Brain microvascular endothelial cell (primary cell): ENCODE data around the gene FGGY.
A peak's percentile ranks its signal among the peaks of the same experiment; 100 is the strongest.

ENCODE experiments used
- DNase-seq: peaks from one replicate; pipeline ENCODE4 v3.0.0-alpha.2; 2020
- H3K27ac ChIP-seq: fragments of 250-450 bp; sonication (Bioruptor Pico); 2 replicates; pipeline ENCODE4 v1.5.1; 2020; ENCODE audit warnings: mild to moderate bottlenecking, moderate library complexity
- H3K27me3 ChIP-seq: fragments of 250-450 bp; sonication (Bioruptor Pico); replicated peaks from 2 replicates; pipeline ENCODE4 v1.5.1; 2020; ENCODE audit warnings: mild to moderate bottlenecking
- H3K36me3 ChIP-seq: fragments of 250-450 bp; sonication (Bioruptor Pico); replicated peaks from 2 replicates; pipeline ENCODE4 v1.5.1; 2020; ENCODE audit warnings: mild to moderate bottlenecking
- H3K4me3 ChIP-seq: 2 replicates; pipeline ENCODE4 v1.5.1; 2011; ENCODE audit warnings: low read depth, mild to moderate bottlenecking, control low read depth, low read length, moderate library complexity
- in situ Hi-C: cut with HindIII; loops from 2 replicates; pipeline ENCODE4 v1.10.0; 2017; ENCODE audit warnings: low sequenced_read_pairs, low pct_ligation_motif_present
- TF ChIP-seq, protein P1 (sequence below): IDR thresholded peaks from 2 replicates; pipeline ENCODE4 v1.5.1; 2011; ENCODE audit warnings: low read depth, mild to moderate bottlenecking, moderate library complexity, low read length, control low read depth, inconsistent platforms; ENCODE audit errors: missing control alignments

Gene FGGY

DNA sequence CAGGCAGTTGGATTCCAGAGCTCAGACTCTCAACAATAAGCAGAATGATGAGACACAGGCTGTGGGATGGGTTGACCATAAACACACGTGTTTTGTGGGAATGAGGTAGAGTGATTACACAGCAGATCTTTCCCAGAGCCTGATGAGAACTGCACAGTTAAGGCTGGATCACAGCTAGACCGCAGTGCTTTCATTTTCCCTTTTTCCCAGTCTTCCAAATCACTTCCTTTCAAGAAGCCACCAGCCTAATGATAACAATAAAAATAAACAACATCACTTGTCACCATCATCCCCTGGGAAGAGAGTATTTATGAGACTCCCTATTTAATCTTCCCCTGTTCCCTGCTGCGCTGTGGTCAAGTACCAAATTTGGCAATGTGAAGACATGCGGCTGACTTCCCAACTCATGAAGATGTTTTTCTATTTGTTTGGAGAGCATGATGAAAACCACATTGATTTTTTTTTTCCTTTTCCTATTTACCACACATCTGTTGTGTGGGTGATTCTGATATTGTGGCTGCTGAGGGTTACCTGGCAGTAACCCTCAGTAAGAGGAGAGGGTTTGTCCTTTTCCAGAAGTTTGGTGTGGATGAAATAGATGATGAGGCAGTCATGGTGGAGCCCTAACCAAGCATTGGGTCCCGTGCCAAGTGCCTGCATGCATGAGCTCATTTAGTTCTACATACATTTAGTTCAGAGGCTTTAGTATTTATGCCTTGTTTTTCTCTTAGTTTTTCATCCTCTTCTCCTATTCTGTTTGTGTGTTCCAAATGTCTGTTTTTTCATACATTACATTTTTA lies 268.9 kb downstream of the FGGY start:
- H3K4me3 ChIP-seq: no peak overlapping the region
- peak; percentile 84 for DNase-seq
- no peaks in the 10 kb centered on the region for H3K36me3 ChIP-seq
- TF ChIP-seq, protein P1, sequence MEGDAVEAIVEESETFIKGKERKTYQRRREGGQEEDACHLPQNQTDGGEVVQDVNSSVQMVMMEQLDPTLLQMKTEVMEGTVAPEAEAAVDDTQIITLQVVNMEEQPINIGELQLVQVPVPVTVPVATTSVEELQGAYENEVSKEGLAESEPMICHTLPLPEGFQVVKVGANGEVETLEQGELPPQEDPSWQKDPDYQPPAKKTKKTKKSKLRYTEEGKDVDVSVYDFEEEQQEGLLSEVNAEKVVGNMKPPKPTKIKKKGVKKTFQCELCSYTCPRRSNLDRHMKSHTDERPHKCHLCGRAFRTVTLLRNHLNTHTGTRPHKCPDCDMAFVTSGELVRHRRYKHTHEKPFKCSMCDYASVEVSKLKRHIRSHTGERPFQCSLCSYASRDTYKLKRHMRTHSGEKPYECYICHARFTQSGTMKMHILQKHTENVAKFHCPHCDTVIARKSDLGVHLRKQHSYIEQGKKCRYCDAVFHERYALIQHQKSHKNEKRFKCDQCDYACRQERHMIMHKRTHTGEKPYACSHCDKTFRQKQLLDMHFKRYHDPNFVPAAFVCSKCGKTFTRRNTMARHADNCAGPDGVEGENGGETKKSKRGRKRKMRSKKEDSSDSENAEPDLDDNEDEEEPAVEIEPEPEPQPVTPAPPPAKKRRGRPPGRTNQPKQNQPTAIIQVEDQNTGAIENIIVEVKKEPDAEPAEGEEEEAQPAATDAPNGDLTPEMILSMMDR: no peak
- in situ Hi-C loops: no loop called here
- peak overlapping the region; percentile 10 for H3K27ac ChIP-seq
- no peaks in the 10 kb centered on the region for H3K27me3 ChIP-seq

DNA sequence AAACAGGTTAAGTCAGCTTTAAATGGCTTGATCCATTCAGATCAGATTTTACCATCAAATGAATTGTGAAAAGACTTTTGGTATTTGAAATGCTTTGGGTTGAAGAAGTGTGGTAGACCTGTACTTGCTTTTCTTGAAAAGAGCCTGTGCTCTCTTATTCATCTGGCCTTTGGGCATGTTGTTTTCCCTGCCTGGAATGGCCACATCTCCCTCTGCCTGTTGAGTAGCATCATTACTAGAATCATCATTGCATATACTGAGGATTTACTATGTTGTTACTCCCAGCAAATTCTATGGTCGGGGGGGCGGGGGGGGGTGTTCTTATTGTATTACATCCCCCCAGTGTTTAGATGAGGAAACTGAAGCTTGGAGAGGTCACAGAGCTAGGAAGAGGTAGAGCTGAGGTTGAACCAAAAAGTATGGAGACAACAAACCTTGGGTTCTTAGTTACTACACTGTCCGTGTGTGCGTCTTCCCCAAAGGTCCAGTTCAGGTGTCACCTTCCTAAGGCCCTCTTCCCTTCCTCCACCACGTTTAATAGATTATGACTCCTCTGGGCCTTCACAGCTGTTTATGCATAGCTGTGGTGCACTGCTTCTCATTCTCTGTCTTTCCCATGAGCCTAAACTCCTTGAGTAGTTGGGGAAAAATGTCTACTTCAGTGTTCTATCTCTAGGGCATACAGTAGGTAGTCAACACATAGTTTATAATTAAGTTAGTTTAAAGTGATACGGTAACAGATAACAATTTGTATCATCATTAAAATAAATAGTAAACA lies 271.5 kb downstream of the FGGY start:
- peak; percentile 21 for DNase-seq
- H3K27me3 ChIP-seq: no peaks in the 10 kb centered on the region
- H3K36me3 ChIP-seq: no peaks in the 10 kb centered on the region
- H3K4me3 ChIP-seq: no peak overlapping the region
- no peak overlapping the region for H3K27ac ChIP-seq
- in situ Hi-C loops: no loop called here
- TF ChIP-seq, protein P1: peak; percentile 43

- TF ChIP-seq, protein P1: no peak
- Histone ChIP-seq H3K27me3 (no peaks in the 10 kb centered on the region), H3K36me3 (no peaks in the 10 kb centered on the region), H3K4me3 (no peak overlapping the region), H3K27ac (no peak overlapping the region)
- DNase-seq: no peak
- in situ Hi-C loops: no loop called here
These were observed 272.3 kb downstream of the FGGY start for GRCh38 chr1:59569198-59569597.

DNA sequence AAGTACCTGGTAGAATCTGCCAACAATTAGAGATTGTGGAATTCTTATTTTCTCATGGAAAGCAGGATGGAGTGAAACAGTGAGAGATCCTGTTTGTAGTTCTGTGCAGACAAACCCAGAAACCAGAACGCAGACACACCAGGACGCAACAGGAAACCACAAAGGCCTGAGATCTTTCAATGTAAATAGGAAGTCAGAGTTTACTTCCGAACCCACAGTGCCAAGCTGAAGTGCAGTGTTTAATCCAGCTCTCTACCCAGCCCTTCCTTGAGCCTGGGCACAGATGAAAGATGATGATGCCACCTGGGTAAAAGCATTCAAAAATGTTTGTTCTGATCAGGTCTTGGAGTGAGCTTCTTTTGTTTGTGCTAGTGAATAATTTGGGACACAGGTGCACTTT lies 273.6 kb downstream of the FGGY start:
- Histone ChIP-seq H3K27ac (no peak overlapping the region), H3K27me3 (no peaks in the 10 kb centered on the region), H3K4me3 (no peak overlapping the region), H3K36me3 (no peaks in the 10 kb centered on the region)
- in situ Hi-C loops: no loop called here
- TF ChIP-seq, protein P1: no peak
- DNase-seq: peak; percentile 35

GRCh38 chr1:59574085-59574484 lies 277.2 kb downstream of the FGGY start:
- peak; percentile 77 for DNase-seq
- in situ Hi-C loops: no loop called here
- no peak overlapping the region for H3K4me3 ChIP-seq
- H3K27ac ChIP-seq: no peak overlapping the region
- H3K27me3 ChIP-seq: no peaks in the 10 kb centered on the region
- H3K36me3 ChIP-seq: no peaks in the 10 kb centered on the region
- TF ChIP-seq, protein P1: peak; percentile 43
